ENCODE data around the gene APOBEC2. TPM values are rescaled to one million over a fixed set of nuclear protein-coding genes. Genes with fewer than 3 reads are reported as not detected.

The APOBEC2 gene
- total and polyA plus RNA-seq, 2 donors: 7.0 to 12.0 TPM

GRCh38 chr6:41103847-41104246, 50.8 kb downstream of the APOBEC2 start:
- Histone ChIP-seq H3K27ac (ENCODE audit: low read depth in 1 of 2, low read length in 1 of 2) (no peak overlapping the region), H3K4me3 (ENCODE audit: low read length in 2 of 2) (no peak overlapping the region), H3K4me1 (ENCODE audit: control insufficient read depth in 2 of 2, insufficient read depth in 2 of 2, low read length in 2 of 2) (no peaks in the 10 kb centered on the region), H3K27me3 (ENCODE audit: control insufficient read depth in 2 of 2, insufficient read depth in 1 of 2, low read length in 1 of 2) (no peaks in the 10 kb centered on the region), H3K36me3 (ENCODE audit: control insufficient read depth in 2 of 2, insufficient read depth in 2 of 2, low read length in 1 of 2) (peaks cover 19 to 26% of the 10 kb centered on the region in 2 donors), H3K9me3 (ENCODE audit: control insufficient read depth in 2 of 2, insufficient read depth in 1 of 2, low read length in 1 of 2) (no peaks in the 10 kb centered on the region)
- no peak for DNase-seq (ENCODE audit: low read depth in 6 of 9, low spot score in 9 of 9)
- 98% methylated on average over 3 of the region's 3 CpGs for WGBS

GRCh38 chr6:41111017-41111416, 58.0 kb downstream of the APOBEC2 start:
- H3K9me3 ChIP-seq (ENCODE audit: control insufficient read depth in 2 of 2, insufficient read depth in 1 of 2, low read length in 1 of 2): no peaks in the 10 kb centered on the region
- 95% methylated on average over 3 of the region's 3 CpGs for whole genome bisulfite sequencing
- no peaks in the 10 kb centered on the region for H3K36me3 ChIP-seq (ENCODE audit: control insufficient read depth in 2 of 2, insufficient read depth in 2 of 2, low read length in 1 of 2)
- no peak overlapping the region for H3K4me3 ChIP-seq (ENCODE audit: low read length in 2 of 2)
- no peaks in the 10 kb centered on the region for H3K4me1 ChIP-seq (ENCODE audit: control insufficient read depth in 2 of 2, insufficient read depth in 2 of 2, low read length in 2 of 2)
- no peak overlapping the region for H3K27ac ChIP-seq (ENCODE audit: low read depth in 1 of 2, low read length in 1 of 2)
- no peak for DNase-seq (ENCODE audit: low read depth in 6 of 9, low spot score in 9 of 9)
- no peaks in the 10 kb centered on the region for H3K27me3 ChIP-seq (ENCODE audit: control insufficient read depth in 2 of 2, insufficient read depth in 1 of 2, low read length in 1 of 2)

Other genes starting within 250 kb of the APOBEC2 start
- 2.7 TPM for gene UNC5CL, start 14.0 kb upstream of the APOBEC2 start, total RNA-seq
- gene UNC5CL, start 14.0 kb upstream of the APOBEC2 start, polyA plus RNA-seq: 5.8 TPM
- gene TSPO2, start 10.7 kb upstream of the APOBEC2 start, total RNA-seq: 0.38 TPM
- 0.09 TPM for gene TSPO2, start 10.7 kb upstream of the APOBEC2 start, polyA plus RNA-seq
- 44.8 TPM for gene OARD1, start 19.2 kb downstream of the APOBEC2 start, total RNA-seq
- gene OARD1, start 19.2 kb downstream of the APOBEC2 start, polyA plus RNA-seq: 50.9 TPM
- gene NFYA, start 19.8 kb downstream of the APOBEC2 start, total RNA-seq: 19.7 TPM
- gene NFYA, start 19.8 kb downstream of the APOBEC2 start, polyA plus RNA-seq: 19.3 TPM
- gene TREML1, start 101.1 kb downstream of the APOBEC2 start, total RNA-seq: 2.3 TPM
- 3.1 TPM for gene TREML1, start 101.1 kb downstream of the APOBEC2 start, polyA plus RNA-seq
- gene TREM2, start 109.9 kb downstream of the APOBEC2 start, total RNA-seq: 1.7 TPM
- 7.5 TPM for gene TREM2, start 109.9 kb downstream of the APOBEC2 start, polyA plus RNA-seq
- 11.1 TPM for gene TREML2, start 147.9 kb downstream of the APOBEC2 start, total RNA-seq
- gene TREML2, start 147.9 kb downstream of the APOBEC2 start, polyA plus RNA-seq: 1.3 TPM
- gene TREML4, start 175.1 kb downstream of the APOBEC2 start, total RNA-seq: not detected
- 0.25 TPM for gene TREML4, start 175.1 kb downstream of the APOBEC2 start, polyA plus RNA-seq
- 1.0 TPM for gene TREM1, start 233.5 kb downstream of the APOBEC2 start, total RNA-seq
- 1.9 TPM for gene TREM1, start 233.5 kb downstream of the APOBEC2 start, polyA plus RNA-seq

All from thymus (tissue), 11 donors.